Fibroblast of lung (primary cell): Measurements from ENCODE around the gene E2F6.

Experiments used
- EZH2 ChIP-seq: IDR thresholded peaks from 2 replicates; pipeline ENCODE4 v1.5.1; 2012; ENCODE audit warnings: low read length, control low read depth, mild to moderate bottlenecking; ENCODE audit errors: missing control alignments
- TF ChIP-seq, protein P1 (sequence below), 2 donors: IDR thresholded peaks in 1 of 2; conservative IDR thresholded peaks in 1 of 2; 1 replicate in 1 of 2; 2 replicates in 1 of 2; pipeline ENCODE4 v1.5.1; 2011 to 2012; ENCODE audit warnings: low read length in 2 of 2, control low read depth in 1 of 2, inconsistent platforms in 1 of 2, low read depth in 1 of 2, mild to moderate bottlenecking in 1 of 2

DNA sequence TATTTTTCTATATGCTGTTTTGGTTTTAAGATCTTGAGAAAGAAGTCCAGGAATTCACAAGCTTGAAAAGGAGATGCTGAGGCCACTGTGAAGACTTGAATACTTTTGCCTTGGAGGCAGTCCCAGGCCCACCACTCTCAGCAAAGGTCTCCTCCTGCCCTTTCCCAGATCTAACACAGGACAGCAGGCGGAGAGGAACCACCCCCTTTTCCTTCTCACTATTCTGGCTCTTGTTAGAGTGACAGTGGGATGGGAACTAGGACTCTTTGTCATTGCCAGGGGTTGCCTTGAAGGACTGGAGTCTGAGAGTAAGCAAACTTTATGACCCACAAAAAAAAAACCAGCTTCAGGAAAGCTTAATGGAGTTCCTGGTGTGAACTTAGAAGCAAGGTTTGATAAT, 54.7 kb downstream of the E2F6 start:
- TF ChIP-seq EZH2 = no peak
- TF ChIP-seq, protein P1, sequence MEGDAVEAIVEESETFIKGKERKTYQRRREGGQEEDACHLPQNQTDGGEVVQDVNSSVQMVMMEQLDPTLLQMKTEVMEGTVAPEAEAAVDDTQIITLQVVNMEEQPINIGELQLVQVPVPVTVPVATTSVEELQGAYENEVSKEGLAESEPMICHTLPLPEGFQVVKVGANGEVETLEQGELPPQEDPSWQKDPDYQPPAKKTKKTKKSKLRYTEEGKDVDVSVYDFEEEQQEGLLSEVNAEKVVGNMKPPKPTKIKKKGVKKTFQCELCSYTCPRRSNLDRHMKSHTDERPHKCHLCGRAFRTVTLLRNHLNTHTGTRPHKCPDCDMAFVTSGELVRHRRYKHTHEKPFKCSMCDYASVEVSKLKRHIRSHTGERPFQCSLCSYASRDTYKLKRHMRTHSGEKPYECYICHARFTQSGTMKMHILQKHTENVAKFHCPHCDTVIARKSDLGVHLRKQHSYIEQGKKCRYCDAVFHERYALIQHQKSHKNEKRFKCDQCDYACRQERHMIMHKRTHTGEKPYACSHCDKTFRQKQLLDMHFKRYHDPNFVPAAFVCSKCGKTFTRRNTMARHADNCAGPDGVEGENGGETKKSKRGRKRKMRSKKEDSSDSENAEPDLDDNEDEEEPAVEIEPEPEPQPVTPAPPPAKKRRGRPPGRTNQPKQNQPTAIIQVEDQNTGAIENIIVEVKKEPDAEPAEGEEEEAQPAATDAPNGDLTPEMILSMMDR (conservative IDR thresholded peaks at IDR 0.05 in 1 of 2, IDR thresholded peaks at IDR 0.05 in 1 of 2; ENCODE audit: low read depth in 1 of 2, low read length in 2 of 2) = no peak
